GM19238 (cell line): ENCODE data around the gene PRR18.
A peak's percentile ranks its signal among the peaks of the same experiment; 100 is the strongest.

Source experiments
- DNase-seq: peaks from one replicate; pipeline ENCODE4 v3.0.0; 2011; ENCODE audit warnings: low spot score; ENCODE audit not compliant: insufficient read length

Gene PRR18

DNA sequence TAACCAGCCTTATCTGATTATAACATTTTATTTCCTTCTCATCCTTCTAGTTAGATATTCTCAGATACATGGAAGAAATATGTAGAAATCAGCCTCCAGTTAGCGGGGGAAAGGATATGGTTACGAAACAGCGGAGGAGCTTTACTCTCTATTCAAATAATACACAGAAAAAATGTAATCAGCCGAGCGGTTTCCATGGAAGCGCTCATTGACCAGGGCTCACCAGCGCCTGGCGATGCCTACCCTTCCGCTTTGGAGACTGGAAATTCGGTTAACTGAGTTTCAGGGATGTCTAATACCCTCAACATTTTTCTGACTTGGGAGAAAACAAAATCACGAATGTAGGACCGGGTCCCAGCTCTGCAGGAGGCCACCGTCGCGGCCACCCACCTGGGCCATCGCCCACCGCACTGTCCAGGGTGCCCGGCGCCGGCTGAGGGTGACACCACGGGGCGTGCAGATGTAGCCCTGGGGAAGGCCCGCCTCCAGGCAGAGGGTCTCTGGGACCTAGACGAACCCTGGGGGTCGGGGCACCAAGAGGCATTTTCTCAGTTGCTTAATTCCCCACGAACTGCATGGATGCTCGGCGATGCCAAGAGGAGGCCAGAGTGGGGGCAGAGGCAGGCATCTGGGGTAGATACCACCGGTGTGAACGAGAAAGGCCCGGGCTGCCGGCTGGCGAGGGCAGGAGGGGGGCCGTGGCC lies 1.7 kb downstream of the PRR18 start:
- DNase-seq: no peak

DNA sequence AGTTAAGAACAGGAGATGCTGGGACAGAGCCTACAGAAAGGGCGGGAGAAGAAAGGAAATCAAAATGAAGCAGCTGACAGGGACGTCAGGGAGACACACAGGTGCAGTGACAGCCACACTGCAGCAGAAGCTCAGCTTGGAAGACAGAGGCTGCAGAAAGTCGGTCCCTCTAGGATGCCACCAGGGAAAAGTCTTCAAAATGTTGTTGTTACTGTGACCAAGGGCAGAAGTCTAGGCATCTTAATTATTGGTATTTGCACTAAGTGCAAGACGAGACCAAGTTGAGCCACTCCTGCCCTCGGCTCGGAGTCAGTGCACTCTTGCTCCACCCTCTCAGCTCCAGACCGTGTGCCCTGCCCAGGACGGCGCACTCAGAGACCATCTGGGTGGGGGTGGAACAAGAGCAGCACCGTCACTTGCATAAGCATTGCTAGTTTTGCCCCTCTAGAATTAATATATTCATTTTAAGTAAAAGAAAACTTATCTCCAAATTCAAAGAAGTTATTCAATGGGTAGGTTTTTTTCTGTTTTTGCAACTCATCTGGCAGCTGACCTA lies 2.6 kb downstream of the PRR18 start:
- no peak for DNase-seq

DNA sequence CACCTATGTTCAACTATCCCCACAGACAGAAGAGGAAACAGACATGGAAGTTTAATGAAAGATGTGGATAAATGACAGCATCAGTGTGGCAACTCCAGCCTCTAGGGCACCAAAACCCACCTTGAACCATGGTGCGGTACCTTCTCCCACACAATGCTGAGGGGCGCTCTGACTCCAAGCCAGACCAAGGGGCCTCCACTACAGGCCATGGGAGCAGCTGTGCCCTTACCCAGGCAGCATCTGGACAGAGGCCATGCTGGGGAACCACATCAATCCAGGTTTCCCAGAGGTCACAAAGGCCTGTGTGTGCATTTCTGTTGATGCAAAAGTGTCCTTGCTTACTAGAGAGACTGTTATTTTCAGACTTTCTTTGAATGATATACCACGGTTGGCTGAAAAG lies 4.1 kb downstream of the PRR18 start:
- no peak for DNase-seq

DNA sequence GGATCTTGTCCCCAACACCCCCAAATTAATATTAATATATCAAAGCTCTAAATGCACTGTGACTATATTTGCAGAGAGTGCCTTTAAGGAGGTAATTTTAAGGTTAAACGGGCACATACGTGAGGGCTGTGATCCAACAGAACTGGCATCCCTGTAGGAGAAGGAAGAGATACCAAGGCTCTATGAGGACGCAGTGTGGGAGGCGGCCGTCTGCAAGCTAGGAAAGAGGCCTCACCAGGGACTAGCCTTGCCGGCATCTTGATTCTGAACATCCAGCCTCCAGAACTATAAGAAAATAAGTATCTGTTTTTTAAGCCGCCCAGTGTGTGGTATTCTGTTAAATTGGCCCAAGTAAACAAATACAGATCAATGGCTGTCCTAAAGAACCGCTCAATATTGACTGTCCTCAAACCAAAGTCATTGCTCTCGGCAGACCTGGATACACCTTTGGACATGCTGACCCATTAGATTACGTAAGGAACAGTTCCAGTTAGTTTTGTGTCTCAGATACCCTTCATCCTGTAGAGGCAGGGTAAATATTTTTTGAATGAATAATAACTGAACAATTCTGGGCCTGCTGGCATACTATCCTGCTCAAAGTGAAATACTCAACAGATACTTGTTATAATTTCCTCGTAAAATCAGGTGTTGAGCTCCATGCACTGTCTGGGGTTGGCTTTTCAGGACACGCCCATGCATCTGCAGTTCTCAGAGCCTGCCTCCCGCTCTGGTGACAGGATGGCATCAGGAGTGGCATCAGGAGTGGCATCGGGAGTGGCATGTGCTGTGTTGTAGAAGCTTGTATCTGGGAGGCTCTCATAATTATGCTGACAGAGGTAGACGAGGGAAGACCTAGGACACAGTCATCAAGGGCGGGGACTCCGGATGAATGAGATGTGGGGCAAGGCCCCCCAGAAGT lies 6.3 kb downstream of the PRR18 start:
- DNase-seq: no peak

DNA sequence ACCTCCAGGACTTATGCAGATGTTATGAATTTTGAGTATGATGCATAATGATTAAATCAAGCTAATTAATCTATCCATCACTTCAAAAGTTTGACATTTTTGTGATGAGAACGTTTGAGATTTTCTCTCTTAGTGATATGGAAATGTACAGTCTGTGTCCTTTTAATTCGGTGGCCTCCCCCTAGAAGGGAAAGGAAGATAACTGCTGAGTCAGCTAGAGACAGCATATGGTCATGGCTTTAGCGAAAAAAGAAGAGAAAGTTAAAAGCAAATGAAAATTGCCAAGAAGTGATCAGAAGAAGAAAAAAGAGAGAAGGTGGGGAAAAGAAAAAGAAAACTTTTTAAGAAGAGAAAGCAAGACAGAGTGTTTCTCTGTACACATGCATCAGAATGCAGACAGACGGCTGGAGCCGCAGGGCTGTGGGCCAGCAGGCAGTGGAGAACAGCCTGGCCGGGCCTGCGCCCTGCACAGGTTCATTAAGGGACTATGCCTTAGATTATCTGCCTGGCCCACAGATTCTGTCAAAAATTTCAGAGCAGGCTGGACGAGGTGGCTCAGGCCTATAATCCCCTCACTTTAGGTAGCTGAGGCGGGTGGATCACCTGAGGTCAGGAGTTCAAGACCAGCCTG lies 7.7 kb downstream of the PRR18 start:
- no peak for DNase-seq

DNA sequence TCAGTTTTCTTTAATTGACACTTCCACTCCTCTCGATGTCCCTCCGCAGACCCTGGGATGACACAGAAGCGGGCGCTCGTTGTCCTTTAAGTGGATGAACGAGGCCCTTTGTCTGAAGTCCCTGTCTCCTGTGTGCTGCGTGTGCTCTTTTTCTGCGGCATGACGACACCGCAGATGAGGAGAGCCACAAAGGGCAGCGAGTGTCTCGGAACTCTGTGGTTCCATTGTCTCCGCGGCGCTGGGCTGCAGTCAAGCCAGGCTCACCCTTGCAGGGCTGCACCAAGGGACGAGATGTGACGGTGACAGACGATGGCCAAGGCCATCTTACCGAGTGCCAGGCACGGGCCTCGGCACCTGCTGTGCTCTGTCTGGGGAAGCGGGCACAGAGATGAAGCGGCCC lies 10.6 kb downstream of the PRR18 start:
- no peak for DNase-seq

DNA sequence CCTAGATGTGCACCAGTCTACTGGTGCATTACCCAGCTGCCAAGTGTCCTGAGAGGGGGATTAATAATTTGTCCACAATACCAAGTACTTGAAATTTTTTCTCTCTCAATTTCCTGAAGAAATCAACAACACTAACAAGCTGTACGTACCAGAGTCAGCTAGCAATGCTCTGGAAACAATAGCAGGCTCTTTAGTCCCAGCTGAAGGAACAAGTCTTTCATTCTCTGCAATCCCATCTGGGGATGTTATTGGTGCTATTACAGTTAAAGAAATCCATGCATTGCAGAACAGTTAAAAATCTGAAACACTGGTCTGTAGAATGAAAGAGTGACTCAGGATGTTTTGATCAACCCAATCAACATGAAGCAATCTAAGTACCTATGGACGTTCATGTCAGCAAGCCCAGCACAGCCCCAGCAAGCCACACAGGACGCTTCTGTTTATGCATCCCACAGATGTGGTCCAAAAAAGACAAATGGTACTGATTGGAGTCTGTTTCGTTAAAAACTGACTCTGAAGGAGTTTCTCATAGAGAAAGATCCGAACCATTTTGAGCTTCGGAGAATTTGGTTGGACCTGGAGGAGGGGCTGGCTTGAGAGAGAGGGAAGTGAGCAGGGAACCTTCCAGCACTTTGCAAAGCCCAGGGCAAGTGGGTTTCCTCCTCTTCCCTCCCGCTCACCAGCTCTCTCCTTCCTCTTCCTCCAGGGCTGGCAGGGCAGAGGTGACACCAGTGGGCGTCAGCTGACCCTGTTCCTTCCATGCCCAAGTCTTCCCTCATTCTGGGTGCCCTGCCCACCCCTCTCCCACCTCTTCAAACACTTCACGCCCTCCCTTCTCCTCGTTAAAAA lies 11.9 kb downstream of the PRR18 start:
- no peak for DNase-seq

DNA sequence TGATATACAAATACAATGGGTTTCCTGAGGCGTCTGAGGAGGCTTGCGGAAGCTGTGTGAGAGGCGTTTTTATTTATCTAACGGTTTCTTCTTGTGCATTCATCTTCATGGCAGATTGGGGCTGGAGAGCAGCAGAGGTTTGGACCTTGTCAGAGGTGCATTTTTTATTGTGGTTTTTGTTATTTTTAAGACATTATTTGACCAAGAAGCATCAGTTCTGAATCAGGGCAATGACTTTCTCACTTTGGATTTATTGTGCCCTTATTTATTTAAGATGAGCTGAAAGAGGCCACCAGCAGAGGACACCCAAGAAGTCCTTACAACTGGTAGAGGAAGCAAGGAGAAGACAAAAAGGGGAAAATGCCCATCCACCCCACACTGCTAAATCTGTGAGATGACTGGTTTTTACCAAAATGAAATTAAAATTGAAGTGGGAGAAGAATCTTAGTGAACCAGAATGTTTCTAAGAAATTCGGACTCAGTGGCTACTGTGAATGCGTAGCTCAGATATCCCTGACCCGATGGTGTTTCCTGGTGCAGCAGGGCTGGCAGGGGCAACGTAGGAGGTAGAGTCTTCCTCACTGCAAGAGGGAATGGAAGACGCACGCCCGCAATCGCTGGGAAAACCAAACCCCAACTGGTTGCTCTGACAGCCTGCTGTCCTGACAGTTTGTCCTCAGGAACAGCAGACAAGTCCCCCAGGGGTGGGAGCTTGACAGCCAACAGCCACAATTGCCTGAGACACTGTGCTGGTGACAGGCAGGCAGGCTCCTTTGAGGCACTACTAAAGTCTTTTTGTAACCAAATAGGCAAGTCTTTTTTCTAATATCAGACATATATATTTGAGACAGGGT lies 14.2 kb downstream of the PRR18 start:
- DNase-seq: no peak

DNA sequence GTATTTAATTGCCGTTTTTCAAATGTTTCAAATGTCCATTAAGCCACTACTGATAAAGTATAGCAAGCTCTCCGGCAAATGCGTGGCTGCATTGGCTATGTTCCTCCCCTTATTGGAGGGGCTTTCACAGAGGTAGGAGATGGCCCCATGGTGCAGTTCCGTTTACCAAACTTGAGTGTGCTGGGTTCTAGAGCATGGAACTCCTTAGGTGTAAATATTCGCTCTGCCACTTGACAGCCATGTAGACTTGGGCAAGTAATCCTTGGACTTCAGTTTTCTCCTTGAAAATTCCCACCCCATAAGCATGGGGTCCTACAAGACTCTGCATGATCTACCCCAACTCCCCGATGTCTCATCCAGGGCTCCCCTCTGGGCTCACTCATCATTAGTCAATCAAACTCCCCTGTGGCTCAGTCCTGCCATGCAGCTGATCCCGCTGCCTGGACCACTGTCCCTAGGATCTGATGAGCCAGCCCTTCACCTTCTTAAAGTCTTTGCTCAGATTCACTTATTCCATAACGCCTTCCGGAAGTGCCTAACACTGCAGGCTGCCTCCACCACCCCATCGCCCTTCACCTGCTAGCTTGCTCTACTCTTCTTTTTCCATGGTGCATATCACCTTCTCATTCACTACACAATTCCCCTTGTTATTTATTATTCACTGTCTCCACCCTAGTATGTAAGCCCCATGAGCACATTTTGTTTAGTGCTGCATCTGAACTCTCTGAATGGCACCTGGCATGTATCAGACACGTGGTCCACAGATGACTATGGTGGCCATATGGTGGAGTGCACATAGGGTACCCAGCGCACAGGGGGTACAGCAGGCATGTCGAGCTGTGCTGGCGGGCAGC lies 18.8 kb downstream of the PRR18 start:
- no peak for DNase-seq

DNA sequence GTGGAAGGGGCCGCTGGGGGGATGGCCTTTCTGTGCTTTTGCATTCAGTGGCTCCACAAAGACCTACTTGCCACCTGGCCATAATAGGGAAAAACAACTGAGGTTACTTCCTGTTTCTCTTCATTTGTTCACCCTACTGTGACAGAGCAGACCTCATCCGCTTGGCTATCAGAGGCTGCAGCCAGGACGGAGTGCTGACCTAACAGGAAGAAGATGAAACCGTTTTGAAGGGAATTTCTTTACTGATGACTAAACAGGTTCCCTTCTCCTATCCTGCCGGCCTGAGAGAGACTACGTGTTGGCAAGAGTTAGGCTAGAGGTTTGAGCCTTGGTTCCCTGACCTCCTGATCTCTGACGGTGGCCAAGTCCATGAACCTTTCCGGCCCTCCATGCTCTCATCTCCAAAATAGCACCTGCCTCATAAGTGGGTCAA lies 21.3 kb downstream of the PRR18 start:
- DNase-seq: peak; percentile 49

DNA sequence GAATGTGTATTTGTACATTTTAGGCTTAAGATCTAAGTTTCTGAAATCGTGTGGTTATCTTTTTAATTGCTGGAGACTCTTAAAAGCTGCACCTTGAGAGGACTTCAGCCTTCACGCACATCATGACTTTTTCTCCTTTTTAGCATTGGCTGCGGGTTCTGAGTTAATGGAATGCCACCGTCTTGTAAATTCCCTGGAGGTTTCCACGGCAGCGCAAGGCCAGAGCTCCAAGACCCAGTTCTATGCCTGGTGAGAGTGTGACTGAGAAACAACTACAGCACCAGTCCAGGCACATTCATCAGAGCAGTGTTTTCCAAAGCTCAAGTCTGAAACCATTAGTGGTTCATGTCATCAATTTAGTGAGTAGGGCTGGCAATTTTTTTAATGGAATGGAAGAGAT lies 23.0 kb downstream of the PRR18 start:
- DNase-seq: no peak

DNA sequence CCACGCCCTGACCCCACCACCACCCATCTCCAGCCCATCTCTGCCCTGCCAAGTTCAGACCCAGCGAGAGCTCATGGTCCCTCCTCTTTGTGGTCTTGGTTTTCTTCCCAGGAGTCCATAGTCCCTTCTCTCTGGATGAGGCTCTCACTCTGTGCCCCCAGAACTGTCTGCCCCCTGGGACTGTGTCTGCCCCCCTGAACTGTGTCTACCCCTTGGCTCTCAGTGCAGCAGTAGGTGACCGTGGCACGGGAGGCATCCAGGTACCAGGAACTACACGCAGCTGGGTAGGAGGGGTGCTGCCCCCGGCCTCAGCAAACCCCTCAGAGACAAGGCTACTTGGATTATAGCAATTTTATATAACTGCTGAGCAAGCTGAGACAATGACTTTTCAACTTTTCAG lies 23.6 kb downstream of the PRR18 start:
- DNase-seq: no peak

DNA sequence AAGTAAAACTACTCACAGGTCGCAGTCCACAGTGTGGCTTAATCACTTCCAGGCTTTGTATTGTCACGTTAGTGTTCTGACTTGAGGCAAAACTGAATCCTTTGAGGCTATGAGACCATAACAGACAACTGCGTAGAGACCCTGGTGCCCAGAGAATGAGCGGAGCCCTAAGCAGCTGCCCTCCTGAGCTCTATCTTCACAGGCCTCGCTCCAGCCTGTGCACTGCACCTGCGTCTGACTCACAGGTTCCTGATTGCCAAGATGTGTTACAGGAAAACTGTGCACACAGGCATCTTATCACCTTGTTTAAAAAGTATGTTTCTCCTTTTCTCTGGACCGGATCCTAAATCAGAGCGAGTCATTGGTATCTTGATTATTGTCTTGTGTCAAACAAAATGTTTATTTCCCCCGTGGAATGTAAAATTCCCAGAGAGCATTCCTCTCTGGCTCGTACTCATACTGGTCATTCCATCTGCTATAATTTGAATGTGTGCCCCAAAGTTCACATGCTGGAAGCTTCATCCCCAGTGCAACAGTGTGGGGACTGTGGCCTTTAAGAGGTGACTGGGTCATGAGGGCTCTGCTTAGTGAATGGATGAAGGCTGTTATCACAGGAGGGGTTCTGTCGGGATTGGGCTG lies 25.7 kb downstream of the PRR18 start:
- DNase-seq: no peak

DNA sequence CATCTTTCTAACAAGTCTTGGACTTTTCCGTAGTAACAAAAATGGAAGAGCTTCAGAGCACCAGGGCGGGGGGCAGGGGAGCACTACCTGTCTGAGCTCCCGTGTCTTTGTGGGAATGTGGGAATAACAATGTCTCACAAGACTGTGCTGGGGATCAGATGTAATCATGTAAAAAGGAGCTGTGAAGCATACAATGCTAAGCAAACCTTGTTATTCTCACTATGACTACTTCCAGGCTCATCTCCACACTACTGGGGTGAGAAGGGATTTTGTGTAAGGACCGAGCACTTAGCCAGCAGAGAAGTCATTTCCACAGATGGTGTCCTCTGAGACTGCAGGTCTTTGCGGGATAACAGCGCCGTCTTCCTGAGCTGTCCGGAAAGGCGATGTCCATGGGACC lies 27.1 kb downstream of the PRR18 start:
- DNase-seq: no peak

DNA sequence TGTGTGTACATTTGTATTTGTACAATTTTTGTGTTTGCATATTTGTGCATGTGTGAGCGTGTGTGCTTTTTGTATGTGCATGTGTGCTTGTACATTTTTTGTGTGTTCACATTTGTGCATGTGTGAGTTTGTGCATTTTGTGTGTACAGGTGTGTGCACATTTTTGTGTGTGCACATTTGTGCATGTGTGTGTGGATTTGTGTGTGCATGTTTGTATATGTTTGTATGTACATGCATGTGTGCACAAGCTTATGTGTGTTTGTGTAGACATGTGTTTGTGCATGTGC lies 28.9 kb downstream of the PRR18 start:
- DNase-seq: no peak

DNA sequence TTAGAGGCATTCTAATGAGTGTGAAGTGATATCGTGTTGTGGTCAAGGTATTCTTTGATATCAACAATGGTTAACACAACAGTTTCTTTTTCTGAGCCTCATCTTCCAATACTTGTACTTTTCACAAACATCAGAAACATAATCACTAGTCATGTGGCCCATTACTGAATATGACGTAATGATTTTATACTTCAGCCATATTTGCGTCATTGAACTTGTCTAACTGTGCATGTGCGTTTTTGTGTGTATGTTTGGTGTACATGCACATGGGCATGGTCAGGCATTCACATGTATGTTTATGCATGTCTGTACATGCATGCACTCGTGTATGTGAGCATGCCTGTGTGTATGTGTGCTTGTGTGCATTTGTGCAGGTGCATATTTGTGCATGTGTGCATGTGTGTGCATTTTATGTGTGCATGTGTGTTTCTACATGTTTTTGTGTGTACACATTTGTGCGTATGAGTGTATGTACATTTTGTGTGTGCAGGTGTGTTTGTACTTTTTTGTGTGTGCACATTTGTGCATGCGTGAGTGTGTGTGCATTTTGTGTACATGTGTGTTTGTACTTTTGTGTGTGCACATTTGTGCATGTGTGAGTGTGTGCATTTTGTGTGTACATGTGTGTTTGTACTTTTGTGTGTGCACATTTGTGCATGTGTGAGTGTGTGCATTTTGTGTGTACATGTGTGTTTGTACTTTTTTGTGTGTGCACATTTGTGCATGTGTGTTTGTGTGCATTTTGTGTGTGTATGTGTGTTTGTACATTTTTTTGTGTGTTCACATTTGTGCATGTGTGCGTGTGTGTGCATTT lies 29.4 kb downstream of the PRR18 start:
- no peak for DNase-seq

DNA sequence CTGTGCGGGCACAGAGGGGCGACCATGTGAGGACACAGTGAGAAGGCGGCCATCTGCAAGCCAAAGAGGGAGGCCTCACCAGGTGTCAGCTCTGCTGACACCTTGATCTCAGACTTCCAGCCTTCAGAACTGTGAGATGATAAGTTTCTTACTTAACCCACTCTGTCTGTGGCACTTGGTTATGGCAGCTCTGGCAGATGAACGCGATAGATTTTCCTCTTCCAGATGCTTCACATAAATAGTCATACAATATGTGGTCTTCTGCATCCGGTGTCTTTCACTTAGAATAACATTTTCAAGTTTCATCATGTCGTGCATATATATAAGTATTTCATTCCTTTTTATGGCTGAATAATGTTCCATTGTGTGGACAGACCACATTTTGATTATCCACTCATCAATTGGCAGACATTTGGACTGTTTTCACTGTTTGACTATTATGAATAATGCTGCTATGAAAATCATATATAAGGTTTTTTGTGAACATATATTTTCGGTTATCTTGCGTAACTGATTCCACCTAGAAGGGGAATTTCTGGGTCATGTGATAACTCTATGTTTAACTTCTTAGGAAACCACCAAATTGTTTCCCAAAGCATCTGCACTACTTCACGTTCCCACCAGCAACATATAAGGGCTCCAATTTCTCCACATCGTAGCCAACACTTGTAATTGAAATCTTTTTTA lies 30.2 kb downstream of the PRR18 start:
- no peak for DNase-seq

DNA sequence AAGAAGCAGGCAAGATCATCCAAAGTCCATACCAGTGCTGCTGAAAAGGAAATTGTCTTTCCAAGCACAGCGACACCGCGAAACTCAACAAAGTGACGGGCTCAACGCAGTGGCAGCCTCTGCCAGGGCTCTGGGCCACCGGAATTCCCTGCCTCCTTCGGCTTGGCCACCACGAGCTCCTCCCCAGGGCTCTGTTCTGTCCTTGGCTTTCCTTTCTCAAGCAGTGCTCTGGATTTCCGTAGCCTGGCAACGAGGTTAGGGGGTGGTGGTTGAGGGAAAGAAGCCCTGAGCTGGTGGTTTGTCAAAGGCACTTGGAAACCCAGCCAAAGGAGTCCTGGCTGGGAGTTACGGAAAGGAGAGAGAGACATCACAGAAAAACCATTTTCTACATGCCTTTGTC lies 31.2 kb downstream of the PRR18 start:
- DNase-seq: no peak
